GM03348 (cell line): Measurements from ENCODE around the gene KCNC3.
A peak's percentile ranks its signal among the peaks of the same experiment; 100 is the strongest.

Source experiments
- DNase-seq: peaks from one replicate; pipeline ENCODE4 v3.0.0; 2012; ENCODE audit warnings: low spot score

KCNC3 gene

DNA sequence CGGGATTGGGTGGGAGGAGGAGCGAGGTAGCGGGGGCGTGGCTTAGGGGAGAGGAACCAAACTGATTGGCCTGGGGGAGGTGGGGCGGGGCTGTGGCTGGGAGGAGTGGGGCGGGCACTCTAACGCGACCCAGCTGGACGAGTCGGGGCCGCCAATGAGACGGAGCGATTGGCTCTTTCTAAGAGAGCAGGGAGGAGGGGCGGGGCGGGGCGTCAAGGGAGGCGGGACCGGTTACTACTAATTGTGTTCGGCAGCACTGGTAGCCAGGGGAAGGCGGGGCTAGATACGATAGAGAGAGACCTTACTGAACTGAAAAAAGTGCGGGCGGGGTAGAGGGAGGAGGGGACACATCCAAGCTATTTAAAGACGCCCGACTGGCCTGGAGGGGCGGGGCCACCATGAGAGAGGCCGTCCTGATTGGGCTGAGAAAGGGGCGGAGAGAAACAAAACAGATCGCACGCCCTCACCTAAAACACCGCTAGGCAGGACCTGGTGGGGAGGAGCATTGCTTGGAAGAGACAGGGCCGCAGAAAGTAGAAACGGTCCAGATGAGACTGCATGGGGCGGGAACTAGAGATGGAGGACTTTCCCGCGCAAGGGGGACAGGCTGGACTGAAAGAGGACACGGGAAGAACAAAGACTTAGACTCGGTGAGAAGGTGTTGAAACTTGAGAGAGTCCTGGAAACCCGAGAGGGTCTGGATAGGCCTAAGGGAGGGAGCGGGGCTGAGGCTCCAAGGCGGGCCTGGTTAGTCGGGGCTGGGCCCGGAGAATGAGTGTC, at the start of gene KCNC3:
Gene KCNC3, minus strand, starts transcription at position 232 of the 780 bp plus-strand sequence. CDS start 295 bp downstream, outside the sequence.
- DNase-seq = peak; percentile 96

DNA sequence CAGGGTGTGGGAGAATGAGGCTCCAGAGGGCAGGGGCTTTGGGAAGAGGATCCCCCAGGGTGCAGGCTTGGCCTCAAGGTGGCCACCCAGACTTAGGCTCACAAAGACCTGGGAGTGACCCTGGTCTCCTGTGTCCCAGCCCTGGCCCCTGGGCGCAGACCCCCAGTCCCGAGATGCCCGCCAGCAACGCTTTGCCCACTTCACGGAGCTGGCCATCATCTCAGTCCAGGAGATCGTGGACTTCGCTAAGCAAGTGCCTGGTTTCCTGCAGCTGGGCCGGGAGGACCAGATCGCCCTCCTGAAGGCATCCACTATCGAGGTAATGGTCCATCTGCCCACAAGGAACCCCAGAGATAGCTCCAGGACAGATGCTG, 49.7 kb upstream of the KCNC3 start:
- DNase-seq = no peak

DNA sequence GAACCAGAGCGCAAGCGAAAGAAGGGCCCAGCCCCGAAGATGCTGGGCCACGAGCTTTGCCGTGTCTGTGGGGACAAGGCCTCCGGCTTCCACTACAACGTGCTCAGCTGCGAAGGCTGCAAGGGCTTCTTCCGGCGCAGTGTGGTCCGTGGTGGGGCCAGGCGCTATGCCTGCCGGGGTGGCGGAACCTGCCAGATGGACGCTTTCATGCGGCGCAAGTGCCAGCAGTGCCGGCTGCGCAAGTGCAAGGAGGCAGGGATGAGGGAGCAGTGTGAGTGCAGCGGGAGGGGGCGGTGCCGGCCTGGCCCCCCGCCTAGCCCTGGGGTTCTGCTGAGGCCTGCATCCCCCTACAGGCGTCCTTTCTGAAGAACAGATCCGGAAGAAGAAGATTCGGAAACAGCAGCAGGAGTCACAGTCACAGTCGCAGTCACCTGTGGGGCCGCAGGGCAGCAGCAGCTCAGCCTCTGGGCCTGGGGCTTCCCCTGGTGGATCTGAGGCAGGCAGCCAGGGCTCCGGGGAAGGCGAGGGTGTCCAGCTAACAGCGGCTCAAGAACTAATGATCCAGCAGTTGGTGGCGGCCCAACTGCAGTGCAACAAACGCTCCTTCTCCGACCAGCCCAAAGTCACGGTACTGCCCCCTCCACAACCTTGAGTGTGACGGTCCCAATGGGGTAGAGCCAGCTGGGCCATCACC, 49.1 kb upstream of the KCNC3 start:
- DNase-seq = no peak

DNA sequence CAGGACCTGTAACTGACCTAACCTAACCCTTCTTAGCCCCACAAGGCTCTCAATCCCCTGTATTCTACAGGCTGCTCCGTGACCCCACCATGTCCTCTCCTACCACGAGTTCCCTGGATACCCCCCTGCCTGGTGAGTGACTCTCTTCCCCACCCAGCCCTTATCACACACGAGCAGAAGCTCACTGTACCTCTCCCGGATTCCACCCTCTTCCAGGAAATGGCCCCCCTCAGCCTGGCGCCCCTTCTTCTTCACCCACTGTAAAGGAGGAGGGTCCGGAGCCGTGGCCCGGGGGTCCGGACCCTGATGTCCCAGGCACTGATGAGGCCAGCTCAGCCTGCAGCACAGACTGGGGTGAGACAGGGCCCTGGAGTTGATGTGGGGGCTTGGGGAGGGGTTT, 48.3 kb upstream of the KCNC3 start:
- no peak for DNase-seq

DNA sequence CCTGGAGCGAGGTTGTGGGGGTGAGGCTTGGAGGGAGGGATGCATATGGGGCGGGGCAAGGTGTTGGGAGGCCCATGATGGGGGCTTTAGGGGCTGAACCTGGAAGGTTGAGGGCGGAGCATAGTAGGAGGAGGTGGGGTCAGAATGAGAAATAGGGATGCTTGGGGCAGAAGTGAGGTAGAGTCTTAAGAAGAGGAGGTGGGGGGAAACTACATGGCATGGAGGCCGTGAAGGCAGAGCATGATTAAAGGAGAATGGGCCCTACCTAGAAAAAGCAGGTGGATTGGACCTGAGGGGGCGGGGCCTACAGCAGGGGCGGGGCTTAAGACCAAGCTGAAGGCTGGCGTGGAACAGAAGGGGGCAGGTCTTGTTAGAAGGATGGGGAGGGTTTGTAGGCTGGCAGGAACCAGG, 47.9 kb upstream of the KCNC3 start:
- DNase-seq = no peak

DNA sequence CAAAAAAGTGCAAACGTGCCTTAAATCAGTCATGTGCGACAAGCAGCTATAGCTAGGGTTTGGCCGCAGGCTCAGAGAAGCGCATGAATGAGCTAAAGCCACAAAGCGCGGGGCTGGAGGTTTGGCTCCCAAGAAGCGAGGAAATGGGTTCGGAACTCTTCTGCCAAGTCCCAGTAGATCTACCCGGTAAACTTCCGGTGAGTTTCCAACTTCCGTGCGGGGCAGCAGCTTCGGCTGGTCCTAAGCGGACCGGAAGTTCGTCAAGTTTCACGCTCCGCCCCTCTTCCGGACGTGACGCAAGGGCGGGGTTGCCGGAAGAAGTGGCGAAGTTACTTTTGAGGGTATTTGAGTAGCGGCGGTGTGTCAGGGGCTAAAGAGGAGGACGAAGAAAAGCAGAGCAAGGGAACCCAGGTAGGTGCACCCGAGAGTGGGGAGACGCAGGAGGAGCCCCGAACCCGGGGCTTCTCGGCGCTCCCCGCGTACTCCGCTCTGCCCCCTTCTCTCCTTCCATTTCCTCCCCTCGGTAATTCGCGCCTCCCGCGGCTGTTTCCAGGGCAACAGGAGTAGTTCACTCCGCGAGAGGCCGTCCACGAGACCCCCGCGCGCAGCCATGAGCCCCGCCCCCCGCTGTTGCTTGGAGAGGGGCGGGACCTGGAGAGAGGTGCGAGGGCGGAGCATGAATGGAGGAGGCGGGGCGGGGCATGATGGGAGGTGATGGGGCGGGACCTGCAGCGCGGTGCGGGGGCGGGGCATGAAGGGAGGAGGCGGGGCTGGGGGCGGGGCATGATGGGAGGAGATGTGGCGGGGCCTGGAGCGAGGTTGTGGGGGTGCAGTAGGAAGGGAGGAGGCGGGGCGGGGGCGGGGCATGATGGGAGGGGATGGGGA, 47.2 kb upstream of the KCNC3 start, which contains the start of gene NR1H2:
Gene NR1H2, plus strand, starts transcription at position 292 of the 885 bp plus-strand sequence. CDS start 1,149 bp downstream, outside the sequence.
- peak; percentile 94 for DNase-seq

DNA sequence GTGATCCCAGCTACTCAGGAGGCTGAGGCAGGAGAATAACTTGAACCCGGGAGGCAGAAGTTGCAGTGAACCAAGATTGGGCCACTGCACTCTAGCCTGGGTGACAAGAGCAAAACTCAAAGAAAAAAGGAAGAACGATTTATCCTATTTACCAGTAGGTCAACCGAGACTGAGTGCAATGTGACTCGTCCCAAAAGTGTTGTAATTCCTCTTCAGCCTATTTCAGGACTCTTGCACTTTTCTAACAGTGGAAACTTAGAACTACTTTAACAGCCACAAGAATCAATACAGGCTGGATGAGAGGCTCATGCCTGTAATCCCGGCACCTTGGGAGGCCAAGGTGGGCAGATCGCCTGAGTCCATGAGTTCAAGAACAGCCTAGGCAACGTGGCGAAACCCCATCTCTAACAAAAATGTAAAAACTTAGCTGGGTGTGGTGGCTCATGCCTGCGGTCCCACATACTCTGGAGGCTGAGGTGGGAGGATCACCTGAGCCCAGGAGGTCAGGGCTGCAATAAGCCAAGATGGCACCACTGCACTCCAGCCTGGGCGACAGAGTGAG, 42.8 kb upstream of the KCNC3 start:
- no peak for DNase-seq

DNA sequence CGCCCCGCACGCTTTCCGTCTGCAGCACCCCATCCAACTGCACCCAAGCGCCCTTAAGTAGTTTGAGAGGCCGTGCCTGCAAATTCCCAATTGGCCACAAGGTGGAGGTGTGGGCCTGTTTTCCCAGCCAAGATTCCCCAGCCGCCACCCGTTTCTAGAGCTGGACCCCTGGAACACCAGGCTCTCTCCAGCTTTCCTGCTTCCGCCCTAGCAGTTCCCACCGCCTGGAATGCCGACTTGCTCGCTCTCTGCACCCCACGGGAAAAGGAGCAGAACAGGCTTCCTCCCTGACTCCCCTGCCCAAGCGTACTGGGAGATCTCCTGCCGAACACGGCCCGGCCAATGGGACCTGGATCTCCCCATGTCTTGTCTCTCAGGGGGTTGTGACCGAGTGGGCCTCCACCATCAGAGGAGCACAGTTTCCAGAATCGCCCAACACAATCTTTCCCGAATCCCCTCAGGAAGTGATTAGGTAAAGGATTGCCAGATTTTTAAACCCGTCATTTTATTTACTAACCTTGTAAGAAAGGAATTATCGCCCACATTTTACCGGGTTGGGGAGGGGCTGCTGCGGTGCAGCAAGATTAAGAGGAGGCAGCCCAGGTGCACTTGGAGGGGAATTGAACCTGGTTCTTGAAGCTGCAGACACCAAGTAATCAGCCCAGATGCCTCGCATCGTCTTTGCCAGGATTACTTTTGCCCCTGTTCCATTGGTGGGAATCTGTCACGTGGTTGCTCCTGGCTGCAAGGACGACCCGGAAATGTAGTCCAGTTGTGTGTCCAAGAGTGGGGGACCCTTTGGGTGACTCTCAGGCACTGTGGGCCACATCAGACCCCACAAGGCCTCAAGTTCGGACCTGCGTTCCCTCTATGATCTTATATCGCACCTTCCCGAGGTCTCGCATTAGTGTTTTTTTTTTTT, 39.7 kb upstream of the KCNC3 start:
- peak; percentile 95 for DNase-seq

DNA sequence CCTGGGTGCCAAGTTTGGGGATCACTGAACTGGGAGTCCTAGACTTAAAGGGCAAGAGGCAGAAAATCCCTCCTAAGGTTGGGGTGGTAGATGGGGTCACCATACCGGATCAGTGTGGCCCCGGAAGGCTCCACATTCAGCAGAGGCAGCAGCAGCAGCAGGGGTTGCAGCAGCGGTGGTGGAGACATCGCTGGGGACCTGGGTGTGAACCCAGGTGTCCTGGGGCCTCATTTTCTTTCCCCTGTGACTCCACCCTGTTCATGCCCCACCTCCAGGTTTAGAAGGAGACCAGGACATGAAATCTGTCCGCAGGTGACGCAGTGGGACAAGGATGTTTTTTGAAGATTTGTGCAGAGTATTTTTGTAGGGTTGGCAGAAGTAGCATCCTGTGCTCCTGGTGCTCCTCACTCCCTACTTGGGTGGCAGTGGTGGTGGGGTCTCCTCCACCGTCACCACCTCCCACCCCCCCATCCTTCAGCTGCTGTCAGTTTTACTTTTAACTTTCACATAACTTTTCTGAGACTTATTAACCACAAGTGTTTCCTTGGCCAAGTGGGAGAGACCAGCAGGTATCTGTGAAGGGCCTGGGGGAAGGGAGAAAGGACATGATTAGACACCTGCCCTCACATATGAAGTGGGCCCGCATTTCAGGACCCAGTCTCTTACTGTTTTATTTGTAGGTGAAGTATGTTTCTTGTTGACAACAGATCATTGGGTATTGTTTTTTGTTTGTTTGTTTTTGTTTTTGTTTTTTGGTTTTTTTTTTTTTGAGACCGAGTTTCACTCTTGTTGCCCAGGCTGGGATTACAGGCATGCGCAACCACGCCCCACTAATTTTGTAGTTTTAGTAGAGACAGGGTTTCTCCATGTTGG, 36.5 kb upstream of the KCNC3 start, which contains the start of gene NAPSA:
Gene NAPSA, minus strand, starts transcription at position 206 of the 873 bp plus-strand sequence. Its CDS starts 18 bp downstream, at position 188.
- DNase-seq = no peak

DNA sequence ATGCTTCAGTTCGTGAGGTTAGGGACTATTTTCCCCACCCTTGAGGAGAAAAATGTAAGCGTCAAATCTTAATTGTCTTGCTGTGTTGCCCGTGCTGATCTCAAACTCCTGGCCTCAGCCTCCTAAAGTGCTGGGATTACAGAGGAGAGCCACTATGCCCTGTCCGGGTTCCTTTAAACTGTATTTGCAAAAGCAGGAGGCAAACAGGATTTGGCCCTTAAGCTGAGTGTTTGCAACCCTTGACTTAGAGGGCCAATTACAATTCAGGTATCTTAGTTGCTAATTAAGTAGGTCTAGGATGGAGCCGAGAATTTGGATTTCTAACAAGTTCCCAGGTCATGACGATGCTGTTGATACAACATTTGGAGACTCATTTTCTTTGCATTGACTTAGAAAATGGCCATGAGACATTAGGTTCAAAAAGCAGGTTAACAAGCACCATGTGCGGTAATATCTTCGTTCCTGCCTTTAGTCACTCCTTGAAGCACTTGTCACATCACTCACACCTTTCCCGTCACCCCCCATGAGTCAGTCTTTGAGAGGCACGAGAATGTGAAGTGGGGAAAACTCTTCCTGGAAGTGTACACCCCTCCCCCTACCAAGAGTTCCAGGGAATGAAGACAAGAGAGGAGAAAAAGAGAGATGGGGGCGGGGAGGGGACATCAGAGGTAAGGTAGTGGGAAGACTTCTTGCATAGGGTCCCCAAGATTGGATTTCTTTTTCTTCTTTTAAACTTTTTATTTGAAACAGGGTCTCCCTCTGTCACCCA, 33.7 kb upstream of the KCNC3 start:
- DNase-seq = no peak

DNA sequence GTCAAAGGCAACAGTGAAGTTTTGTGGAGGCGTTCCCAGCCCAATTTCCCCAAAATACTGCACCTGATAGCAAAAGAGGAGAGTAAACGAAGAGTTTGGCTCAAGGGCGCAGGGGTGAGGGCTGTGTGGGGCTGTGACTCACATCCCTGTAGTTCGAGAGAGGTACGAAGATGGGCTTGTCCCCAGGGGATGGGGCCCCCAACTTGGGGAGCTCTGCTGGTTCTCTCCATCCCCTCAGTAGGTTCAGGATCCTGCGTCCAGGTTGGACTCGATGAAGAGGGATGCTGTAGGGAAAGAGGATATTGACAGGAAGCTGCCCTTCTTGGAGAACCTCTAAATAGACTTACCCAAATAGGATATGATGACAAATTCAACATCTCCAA, 32.8 kb upstream of the KCNC3 start:
- no peak for DNase-seq

DNA sequence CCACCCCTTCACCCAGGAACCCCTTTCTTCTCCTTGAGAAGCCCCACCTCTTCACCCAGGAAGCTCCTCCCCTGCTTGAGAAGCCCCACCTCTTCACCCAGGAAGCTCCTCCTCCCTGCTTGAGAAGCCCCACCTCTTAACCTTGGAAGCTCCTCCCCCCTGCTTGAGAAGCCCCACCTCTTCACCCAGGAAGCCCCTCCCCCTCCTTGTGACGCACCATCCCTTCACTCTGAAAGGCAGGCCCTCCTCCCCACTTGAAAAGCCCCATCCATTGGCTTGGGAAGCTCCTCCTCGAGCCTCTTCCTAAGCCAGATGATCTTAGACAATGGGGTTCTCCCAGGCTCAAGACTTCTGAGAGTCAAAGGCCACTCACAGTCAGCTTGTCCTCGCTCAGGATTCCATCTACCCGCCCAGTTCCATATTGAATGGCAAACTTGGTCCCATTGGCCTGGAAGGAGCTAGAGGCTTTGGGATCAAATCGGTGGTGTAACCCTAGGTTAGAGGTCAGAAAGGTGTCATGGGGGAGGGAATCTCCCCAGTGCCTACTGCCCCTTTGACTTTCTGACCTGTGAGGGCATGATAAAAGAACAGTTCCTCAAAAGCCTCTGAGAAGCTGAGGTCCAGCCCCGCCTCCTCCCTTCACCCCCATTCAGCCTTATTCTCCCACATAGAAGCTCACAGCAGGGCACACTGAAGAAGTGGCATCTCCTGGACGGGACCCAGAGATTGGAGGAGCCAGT, 32.3 kb upstream of the KCNC3 start:
- DNase-seq = no peak

DNA sequence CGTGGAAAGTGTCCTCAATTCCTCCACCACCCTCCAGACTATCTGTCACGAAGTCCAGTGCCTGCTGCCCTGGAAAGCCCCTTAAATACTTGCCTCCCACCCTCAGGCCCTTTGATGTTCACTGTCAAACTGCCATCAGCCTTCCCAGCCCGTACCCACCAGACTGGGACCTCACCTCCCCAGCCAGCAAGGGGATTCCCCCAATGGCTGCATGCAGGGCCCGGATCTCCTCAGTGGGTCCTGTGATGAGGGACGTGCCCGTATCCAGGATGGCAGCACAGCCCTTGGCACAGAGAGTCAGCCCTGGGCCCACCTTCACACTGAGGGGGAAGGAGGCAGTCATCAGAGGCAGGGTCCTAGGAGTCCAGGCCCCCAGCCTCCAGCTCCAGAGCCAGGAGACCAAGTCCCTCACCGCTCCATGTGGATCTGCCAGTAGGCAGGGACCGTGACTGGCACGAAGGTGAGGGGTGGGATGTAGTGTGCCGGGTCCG, 30.2 kb upstream of the KCNC3 start:
- no peak for DNase-seq

DNA sequence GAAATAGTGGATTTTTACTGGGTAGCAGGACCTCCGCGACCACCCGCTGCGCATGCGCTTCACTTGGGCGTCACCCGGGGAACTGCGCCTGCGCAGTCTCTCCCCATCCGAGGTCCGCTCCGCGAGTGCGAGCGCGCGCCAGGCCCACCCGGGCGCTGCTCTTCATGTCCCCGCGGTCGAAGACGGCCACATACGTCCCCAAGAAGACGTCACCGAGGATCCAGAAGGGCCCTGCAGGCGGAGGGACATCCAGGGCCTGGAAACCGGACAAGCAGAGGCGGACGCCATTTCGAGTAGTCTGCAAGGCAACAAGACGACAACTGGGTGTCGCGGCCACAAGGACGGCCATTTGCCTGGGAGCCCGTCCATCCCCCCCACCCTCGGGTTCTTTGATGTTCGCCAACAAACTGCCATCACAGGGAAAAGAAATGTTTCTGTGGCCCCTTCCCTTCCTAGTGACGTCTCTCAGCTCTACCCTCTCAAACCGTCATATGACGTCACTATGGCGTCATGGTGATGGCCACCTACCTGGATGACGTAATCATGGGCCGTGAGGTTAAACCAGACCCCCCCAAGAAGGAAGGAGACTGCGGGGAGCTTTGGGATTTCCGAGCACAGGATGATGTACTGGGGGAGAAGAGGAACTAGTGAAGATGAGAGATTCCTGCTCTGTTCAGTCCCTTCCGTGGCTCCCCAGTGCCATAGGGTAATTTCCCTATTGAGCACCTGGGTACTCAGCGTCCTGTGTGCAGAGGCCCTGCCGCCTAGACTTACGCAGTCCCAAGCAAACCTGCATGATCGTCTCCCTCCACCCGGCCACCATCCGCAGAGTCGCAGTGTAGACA, 29.5 kb upstream of the KCNC3 start:
- peak; percentile 72 for DNase-seq

DNA sequence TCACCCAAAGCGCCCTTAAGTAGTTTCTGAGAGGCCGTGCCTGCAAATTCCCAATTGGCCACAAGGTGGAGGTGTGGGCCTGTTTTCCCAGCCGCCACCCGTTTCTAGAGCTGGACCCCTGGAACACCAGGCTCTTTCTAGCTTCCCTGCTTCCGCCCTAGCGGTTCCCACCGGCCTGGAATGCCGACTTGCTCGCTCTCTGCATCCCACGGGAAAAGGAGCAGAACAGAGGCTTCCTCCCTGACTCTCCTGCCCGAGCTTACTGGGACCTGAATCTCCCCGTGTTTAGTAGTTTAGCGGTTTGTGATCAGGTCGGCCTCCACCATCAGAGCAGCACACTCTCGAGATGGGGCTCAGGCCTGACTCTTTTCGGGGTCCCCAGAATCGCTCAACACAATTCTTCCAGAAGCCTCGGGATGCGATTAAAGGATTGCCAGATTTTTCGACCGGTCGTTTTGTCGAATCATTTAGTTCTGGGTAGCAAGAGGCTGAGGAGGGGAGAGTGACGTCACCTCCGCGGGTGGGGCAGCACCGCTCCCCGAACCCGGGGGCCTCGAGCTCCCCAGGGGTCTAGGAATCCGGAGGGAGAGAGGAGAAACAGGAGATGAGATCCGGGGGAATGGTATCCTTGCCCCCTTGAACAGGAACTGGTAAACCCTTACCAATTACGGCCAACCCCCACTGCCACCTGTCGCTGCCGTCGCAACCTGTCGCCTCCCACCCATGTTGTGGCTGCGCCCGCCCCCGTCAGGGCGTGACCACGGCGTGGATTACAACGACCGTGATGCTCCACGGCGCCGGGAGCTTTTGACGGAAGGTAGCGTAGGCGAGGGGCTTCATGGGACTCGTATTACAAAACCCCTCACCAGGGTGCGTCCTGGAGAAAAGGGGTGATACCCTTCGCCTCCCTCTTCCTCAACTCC, 28.3 kb upstream of the KCNC3 start:
- peak; percentile 65 for DNase-seq

DNA sequence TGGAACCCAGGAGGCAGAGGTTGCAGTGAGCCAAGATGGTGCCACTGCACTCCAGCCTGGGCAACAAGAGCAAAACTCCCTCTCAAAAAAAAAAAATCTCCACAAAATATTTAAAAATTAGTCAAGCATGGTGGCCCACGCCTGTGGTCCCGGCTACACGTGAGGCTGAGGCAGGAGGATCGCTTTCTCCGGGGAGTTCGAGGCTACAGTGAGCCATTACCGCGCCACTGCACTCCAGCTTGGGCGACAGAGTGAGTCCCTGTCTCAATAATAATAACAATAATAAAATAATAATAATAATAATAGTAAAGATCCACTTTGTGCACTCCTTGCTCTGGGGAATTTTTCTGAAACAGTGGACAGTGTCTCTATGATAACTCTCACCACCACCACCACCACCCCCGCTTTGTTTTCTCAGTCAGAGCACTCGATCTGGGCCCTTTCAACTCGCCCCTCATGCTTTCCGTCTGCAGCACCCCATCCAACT, 27.6 kb upstream of the KCNC3 start:
- no peak for DNase-seq
